Effector memory CD8-positive, alpha-beta T cell (primary cell): ENCODE results near the gene PPFIA3.
"Not testable (repeated sequence)": the region's sequence is repeated elsewhere in the genome, so short reads cannot be mapped to it uniquely, and the experiment has no call there.

ENCODE experiments used
- ATAC-seq: fragments of 150-1000 bp; cut with Tn5 transposase; replicated peaks from 2 replicates; pipeline ENCODE4 v1.10.0; 2021; ENCODE audit warnings: mild to moderate bottlenecking, moderate library complexity
- DNase-seq, 3 experiments: peaks; one replicate each; pipeline ENCODE4 v3.0.0; 2021
- H3K27ac Mint-ChIP-seq, 2 donors: one replicate each; pipeline ENCODE4 v1.8.0; 2022; ENCODE audit warnings: mild to moderate bottlenecking in 2 of 2, mixed read lengths in 2 of 2, moderate library complexity in 2 of 2
- H3K27me3 Mint-ChIP-seq, 2 donors: one replicate each; pipeline ENCODE4 v1.8.0; 2022; ENCODE audit warnings: mixed read lengths in 2 of 2
- H3K36me3 Mint-ChIP-seq: one replicate; pipeline ENCODE4 v1.8.0; 2022; ENCODE audit warnings: mild to moderate bottlenecking, moderate library complexity, mixed read lengths; ENCODE audit not compliant: insufficient read depth
- H3K4me1 Mint-ChIP-seq, 2 donors: one replicate each; pipeline ENCODE4 v1.8.0; 2022; ENCODE audit warnings: low read depth in 2 of 2, mixed read lengths in 2 of 2
- H3K4me3 Mint-ChIP-seq, 2 donors: one replicate each; pipeline ENCODE4 v1.8.0; 2022; ENCODE audit warnings: mild to moderate bottlenecking in 2 of 2, mixed read lengths in 2 of 2, moderate library complexity in 2 of 2
- H3K9me3 Mint-ChIP-seq, 2 donors: one replicate each; pipeline ENCODE4 v1.8.0; 2022; ENCODE audit warnings: mixed read lengths in 2 of 2

Gene PPFIA3

DNA sequence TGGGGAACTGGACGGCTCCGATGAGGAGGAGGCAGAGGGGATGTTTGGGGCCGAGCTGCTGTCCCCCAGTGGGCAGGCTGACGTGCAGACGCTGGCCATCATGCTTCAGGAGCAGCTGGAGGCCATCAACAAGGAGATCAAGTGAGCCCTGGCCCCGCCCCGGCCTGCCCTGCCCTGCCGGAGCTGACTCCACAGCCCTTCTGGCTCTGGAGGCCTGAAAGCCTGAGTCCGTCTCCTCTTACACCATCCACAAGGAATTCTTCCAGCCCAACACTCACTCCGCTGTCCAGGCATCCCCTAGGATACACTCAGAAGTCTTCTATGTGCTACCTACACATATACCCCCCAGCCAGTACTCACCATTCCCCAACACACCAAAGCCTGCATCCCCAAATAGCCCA is 17.4 kb downstream of the PPFIA3 start:
- DNase-seq (no peak), ATAC-seq (no peak)
- Mint-ChIP-seq H3K4me3 (no peak overlapping the region), H3K4me1 (peaks cover 5 to 6% of the 10 kb centered on the region in 2 donors), H3K9me3 (no peaks in the 10 kb centered on the region), H3K27ac (no peak overlapping the region), H3K27me3 (peaks cover 0 to 16% of the 10 kb centered on the region in 2 donors), H3K36me3 (peaks cover 6% of the 10 kb centered on the region)

DNA sequence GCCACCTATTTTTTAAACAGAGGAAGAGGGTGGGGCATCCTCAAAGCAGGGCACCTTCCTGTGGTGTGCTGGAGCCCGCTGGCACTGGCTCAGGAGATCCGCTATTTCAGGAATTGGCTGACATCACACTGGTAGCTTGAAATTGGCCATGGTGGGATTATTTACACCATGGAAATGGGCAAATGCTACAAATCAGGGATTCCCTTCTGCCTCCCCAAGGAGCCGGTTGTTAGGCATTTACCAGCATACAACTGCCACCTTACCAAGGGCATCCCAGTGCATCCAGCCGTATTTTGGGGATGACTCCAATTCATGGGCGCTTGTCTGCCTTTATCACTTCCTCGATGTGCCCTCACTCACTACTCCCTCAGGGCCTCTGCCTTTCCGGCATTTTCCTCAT is 21.6 kb downstream of the PPFIA3 start:
- Mint-ChIP-seq H3K4me1 (peaks cover 11 to 15% of the 10 kb centered on the region in 2 donors), H3K9me3 (no peaks in the 10 kb centered on the region), H3K4me3 (no peak overlapping the region), H3K27ac (no peak overlapping the region), H3K36me3 (peaks cover 2% of the 10 kb centered on the region), H3K27me3 (peaks cover 24 to 27% of the 10 kb centered on the region in 2 donors)
- ATAC-seq (no peak), DNase-seq (no peak)

DNA sequence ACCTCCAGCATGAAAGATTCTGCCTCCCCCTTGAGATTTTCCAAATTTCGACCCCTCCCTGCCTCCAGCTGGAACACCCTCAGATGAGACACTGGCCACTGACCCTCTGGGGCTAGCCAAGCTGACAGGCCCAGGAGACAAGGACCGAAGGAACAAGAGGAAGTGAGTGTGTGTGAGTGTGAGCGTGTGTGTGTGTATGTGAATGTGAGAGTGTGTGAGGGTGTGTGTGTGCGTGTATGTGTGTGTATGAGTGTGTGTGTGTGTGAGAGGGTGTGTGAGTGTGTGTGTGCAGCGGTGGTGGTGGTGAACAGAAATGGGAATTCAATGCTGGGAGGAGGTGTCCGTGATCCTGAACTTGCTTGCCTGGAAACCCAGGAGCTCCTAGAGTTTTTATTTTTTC is 22.0 kb downstream of the PPFIA3 start:
- Mint-ChIP-seq H3K27me3 (peaks cover 28 to 31% of the 10 kb centered on the region in 2 donors), H3K27ac (no peak overlapping the region), H3K4me3 (no peak overlapping the region), H3K4me1 (peaks cover 15 to 18% of the 10 kb centered on the region in 2 donors), H3K36me3 (no peaks in the 10 kb centered on the region), H3K9me3 (no peaks in the 10 kb centered on the region)
- no peak for DNase-seq
- ATAC-seq, result no peak

DNA sequence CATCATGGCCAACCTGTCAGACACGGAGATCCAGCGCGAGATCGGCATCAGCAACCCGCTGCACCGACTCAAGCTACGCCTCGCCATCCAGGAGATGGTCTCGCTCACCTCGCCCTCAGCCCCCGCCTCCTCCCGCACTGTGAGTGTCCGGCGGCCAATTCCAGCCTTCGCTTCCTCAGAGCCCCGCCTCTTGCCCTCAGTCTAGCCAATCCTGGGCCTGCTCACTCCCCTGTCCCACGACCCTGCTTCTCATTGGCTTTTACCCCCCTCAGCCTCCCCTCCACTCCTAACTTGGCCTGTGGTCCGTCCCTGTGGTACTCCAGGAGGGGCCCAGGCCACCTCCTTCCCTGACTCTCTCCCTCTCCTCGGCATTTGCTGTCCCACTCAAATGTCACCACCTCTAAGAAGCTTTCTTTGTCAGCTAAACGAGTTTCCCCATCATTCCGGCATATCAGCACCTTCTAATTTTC is 23.6 kb downstream of the PPFIA3 start:
- Mint-ChIP-seq H3K4me1 (peaks cover 15 to 18% of the 10 kb centered on the region in 2 donors), H3K27me3 (peaks cover 43 to 47% of the 10 kb centered on the region in 2 donors), H3K27ac (no peak overlapping the region), H3K9me3 (no peaks in the 10 kb centered on the region), H3K4me3 (peak overlapping the region; percentile 57 to 59), H3K36me3 (no peaks in the 10 kb centered on the region)
- ATAC-seq (peak; percentile 61), DNase-seq (no peak)

DNA sequence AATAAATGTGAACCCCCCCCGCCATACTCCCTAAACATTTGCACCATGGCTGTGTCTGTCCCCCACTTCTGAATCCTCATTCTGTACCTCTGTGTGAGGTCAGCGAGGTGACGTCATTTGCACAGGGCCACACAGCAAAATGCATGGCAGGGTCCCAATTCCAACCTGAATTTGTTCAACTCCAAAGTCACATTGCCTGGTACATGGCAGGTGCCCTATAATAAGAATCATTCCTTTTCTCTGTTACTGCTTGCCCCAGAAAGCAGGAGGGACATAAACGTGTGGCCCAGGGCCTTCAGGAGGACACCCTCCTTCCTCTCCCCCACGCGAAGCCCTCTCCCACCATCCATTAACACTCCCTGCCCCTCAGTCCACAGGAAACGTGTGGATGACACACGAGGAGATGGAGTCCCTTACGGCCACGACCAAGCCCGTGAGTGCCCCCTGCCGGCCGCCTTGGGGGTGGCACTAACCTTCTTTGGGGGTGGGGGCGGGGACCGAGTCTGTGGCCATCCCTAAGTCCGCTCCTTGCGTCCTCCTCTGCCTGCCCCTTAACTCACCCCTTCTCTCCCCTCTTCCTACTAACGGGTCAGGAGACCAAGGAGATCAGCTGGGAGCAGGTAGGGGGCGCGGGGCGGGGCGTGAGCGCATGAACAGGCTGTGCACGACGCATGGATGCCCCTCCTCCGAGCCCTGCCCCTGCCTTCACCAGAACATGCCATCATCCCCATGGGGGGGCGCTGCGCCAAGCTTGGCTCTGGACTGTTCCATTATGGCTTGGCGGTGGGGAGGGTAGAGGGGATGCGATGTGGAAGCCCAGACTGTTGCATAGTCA is 26.4 kb downstream of the PPFIA3 start:
- Mint-ChIP-seq H3K4me3 (no peak overlapping the region), H3K27ac (no peak overlapping the region), H3K9me3 (no peaks in the 10 kb centered on the region), H3K36me3 (peaks cover 10% of the 10 kb centered on the region), H3K27me3 (peaks cover 67 to 76% of the 10 kb centered on the region in 2 donors), H3K4me1 (peaks cover 33 to 35% of the 10 kb centered on the region in 2 donors)
- peak; percentile 61 for ATAC-seq
- peak; percentile 72 to 75 (median 73) for DNase-seq

DNA sequence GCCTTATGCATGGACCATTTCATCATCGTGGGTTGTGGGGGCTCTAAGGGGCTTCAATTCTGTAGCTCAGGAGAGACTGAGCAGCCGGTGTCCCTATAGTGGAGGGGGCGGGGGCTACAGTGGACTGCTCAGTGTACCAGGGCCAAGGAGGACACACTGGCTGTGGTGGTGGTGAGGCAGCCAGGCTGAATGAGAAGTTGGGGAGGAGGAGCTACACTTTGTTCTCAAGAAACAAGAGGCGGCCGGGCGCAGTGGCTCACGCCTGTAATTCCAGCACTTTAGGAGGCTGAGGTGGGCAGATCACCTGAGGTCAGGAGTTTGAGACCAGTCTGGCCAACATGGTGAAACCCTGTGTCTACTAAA is 27.0 kb downstream of the PPFIA3 start:
- not testable (repeated sequence) for H3K36me3 Mint-ChIP-seq, ATAC-seq, H3K27ac Mint-ChIP-seq, H3K9me3 Mint-ChIP-seq, DNase-seq, H3K4me3 Mint-ChIP-seq
- H3K27me3 Mint-ChIP-seq, result peaks cover 70 to 82% of the 10 kb centered on the region in 2 donors
- H3K4me1 Mint-ChIP-seq, result peaks cover 33 to 37% of the 10 kb centered on the region in 2 donors

DNA sequence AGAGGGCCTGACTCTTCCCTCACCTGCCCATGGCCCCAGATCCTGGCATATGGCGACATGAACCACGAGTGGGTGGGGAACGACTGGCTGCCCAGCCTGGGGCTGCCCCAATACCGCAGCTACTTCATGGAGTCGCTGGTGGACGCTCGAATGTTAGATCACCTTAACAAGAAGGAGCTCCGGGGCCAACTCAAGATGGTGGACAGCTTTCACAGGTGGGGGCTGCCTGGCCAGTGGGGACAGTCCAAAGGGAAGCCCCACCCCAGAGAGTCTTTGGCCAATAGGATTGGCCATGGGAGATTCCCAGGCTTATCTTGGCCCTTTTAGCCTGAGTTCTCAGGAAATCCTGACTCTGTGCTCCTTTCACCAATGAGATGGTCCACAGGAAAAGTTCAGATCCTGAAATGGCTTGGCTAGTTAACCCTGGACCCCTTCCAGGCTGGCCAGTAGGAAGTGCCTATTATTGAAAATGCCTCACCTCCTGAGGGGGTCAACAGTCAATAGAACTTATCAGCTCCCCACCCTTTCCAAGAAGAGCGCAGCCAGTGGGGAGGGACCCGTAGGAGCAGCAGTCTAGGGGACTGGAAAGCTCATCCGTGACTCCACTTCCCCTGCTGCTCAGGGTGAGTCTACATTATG is 28.8 kb downstream of the PPFIA3 start:
- H3K4me3 Mint-ChIP-seq, result peak overlapping the region; percentile 69 to 84
- H3K27ac Mint-ChIP-seq, result peak overlapping the region in 1 of 2 donors; percentile 26
- H3K9me3 Mint-ChIP-seq, result no peaks in the 10 kb centered on the region
- peaks cover 31 to 34% of the 10 kb centered on the region in 2 donors for H3K4me1 Mint-ChIP-seq
- H3K27me3 Mint-ChIP-seq, result peaks cover 70 to 85% of the 10 kb centered on the region in 2 donors
- H3K36me3 Mint-ChIP-seq, result peaks cover 10% of the 10 kb centered on the region
- no peak for DNase-seq
- no peak for ATAC-seq

DNA sequence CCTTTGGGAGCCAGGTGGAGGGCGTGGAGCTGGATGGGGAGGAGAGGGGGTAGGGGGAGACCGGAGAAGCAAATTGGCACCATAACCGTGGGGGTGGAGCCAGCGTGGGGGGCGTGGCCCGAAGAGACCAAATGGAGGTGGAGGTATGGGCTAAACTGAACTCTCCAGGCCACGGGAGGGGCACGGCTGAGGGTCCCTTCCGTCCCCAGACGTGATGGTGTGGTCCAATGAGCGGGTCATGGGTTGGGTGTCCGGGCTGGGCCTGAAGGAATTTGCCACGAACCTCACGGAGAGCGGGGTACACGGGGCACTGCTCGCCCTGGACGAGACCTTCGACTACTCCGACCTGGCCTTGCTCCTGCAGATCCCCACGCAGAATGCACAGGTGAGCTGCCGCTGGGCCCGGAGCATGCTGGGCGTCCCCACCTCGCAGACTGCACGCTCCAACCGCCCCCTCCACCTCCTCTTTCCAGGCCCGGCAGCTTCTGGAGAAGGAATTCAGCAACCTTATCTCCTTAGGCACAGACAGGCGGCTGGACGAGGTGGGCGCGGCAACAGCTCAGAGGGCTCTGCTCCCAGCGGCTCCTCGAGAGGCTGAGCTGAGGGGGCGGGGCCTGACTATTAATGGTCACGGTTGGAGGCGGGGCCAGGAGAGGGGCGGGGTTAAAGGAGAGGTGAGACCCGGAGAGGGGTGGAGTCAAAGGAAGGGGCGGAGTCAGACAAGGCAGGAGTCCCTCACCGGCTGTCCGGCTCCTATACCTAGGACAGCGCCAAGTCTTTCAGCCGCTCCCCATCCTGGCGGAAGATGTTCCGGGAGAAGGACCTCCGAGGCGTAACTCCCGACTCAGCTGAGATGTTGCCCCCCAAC is 29.7 kb downstream of the PPFIA3 start:
- peak; percentile 59 for ATAC-seq
- peaks cover 75 to 90% of the 10 kb centered on the region in 2 donors for H3K27me3 Mint-ChIP-seq

DNA sequence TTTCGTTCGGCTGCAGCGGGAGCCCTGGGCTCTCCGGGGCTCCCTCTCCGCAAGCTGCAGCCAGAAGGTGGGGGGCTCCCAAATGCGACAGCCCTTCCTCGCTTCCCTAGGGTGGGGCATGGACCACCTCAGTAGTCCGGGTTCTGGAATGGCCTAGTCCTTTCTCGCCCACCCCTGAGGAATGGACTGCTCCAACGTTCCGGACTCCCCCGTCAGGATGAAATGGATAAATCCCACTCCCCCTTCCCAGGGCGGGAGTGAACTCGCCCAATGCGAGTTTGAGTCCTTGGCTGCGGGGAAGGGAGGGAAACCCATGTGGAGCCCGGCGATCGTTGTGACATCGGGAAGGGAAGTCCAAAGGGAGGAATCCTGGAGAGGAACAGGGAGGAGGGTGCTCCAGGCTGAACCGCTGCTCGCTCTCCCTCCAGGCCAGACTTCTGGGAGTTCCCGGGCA is 30.3 kb downstream of the PPFIA3 start:
- Mint-ChIP-seq H3K4me1 (peaks cover 31 to 32% of the 10 kb centered on the region in 2 donors), H3K36me3 (peaks cover 10% of the 10 kb centered on the region), H3K9me3 (no peaks in the 10 kb centered on the region), H3K4me3 (peak overlapping the region; percentile 81 to 84), H3K27ac (no peak overlapping the region), H3K27me3 (peaks cover 81 to 96% of the 10 kb centered on the region in 2 donors)
- ATAC-seq, result no peak
- DNase-seq, result no peak

More for the DNA sequence above, 29.7 kb downstream of the PPFIA3 start:
- peaks cover 10% of the 10 kb centered on the region for H3K36me3 Mint-ChIP-seq
- peaks cover 31 to 32% of the 10 kb centered on the region in 2 donors for H3K4me1 Mint-ChIP-seq
- peak overlapping the region in 1 of 2 donors; percentile 26 for H3K27ac Mint-ChIP-seq
- peak; percentile 72 to 78 (median 73) for DNase-seq
- H3K9me3 Mint-ChIP-seq, result no peaks in the 10 kb centered on the region
- peak overlapping the region; percentile 81 to 84 for H3K4me3 Mint-ChIP-seq

DNA sequence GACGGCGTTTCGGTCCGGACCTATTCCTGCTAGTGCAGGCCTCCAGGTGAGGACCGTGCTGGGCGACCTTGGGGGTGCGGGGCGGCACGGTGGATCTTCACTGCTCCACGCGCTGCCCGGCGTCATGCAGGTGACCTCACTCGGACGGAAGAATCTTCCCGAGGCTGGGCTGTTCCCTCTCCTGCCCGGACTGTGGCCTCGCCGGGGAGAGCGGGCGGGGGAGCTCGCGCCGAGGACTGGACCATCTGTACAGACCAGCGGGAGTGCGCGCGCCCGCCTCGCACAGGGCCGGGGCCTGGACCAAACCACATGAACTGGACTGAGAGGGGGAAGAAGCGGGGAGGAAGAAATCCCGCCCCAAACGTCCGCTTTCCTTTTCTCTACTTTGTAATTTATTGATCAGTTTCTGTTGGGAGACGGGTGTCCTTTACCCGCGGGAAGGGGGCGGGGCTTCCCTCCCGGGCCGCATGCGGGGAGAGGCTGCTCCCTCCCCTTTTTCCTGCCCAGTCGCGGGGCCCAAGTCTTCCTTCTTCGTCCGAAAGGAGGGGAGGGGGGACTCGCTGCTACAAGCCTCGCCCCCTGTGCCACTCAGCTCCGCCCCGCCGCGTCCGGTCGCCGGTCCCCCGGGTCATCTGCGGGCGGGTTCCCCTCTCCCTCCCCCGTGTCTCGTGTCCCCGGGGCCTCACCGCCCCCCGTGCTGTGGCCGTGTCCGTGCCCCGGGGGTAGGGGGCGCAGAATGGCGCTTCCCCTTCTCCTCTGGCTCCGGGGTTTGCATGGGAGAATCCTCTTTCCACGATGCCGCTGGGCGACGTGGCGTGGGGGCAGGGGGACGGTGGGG is 31.0 kb downstream of the PPFIA3 start:
- Mint-ChIP-seq H3K36me3 (peaks cover 10% of the 10 kb centered on the region), H3K9me3 (no peaks in the 10 kb centered on the region), H3K27ac (no peak overlapping the region), H3K4me3 (peak overlapping the region; percentile 81 to 84), H3K4me1 (peaks cover 31 to 32% of the 10 kb centered on the region in 2 donors), H3K27me3 (peaks cover 82 to 100% of the 10 kb centered on the region in 2 donors)
- DNase-seq (no peak), ATAC-seq (no peak)

DNA sequence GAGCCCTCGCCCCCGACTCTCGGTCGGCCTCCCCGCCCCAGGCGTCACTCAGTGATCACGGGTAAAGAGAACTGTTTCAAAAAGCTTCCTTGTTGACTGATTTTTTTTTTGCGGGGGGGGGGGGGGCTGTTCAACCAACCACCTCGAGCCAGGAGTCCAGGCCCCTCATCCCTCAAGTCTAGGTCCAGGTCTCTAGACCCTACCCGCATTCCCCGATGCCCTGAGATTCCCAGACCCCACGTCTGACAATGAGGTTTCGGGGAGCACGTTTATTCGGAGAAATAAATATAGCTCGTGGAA is 31.6 kb downstream of the PPFIA3 start:
- Mint-ChIP-seq H3K27ac (no peak overlapping the region), H3K4me3 (peak overlapping the region; percentile 81 to 84), H3K4me1 (peaks cover 26% of the 10 kb centered on the region in 2 donors), H3K27me3 (peaks cover 80 to 100% of the 10 kb centered on the region in 2 donors), H3K9me3 (no peaks in the 10 kb centered on the region), H3K36me3 (peaks cover 10% of the 10 kb centered on the region)
- ATAC-seq, result no peak
- DNase-seq, result no peak

DNA sequence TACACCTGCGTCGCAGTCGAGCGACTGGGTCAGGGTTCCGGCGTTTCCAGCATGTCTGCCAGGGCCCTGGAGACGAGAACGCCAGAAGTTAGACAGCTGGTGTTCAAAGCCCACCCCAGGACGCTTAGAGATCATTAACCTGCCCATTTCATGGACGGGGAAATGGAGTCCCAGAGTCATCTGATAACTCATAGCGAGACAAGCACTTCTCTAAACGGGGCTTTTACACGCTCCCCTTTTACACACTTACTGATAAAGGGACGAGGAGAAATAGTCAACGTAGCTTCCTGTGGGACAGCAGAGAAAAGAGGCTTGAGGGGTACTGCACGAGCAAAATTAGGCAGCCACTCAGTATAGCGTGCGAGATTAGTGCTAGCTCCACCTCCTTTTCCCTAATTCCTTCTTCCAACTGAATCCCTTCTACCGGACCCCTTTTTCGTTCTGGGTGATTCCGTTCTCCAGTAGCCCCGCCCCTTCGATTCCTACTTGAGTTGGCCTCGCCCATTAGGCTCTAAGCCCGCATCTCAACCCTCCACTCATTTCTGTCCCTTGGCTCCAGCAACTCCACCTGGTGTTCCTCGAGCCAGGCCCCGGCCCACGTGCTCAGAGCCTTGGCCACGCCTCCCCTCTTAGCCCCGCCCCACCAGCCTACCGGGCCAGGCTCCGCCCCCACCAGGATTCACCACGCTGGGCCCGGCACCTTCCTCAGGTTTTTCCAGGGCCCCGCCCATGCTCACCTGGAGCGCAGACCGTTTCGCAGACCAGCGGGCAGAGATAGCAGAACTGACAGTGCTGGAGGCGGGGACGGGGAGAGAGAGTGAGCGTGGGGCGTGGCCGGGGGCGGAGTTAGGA is 32.1 kb downstream of the PPFIA3 start:
- ATAC-seq (peak; percentile 28), DNase-seq (peak in 2 of 3 experiments; percentile 33 to 40)
- peak overlapping the region; percentile 81 to 84 for H3K4me3 Mint-ChIP-seq
- H3K27me3 Mint-ChIP-seq, result peaks cover 79 to 100% of the 10 kb centered on the region in 2 donors
- no peaks in the 10 kb centered on the region for H3K9me3 Mint-ChIP-seq
- H3K27ac Mint-ChIP-seq, result no peak overlapping the region
- H3K36me3 Mint-ChIP-seq, result peaks cover 10% of the 10 kb centered on the region
- peaks cover 21 to 22% of the 10 kb centered on the region in 2 donors for H3K4me1 Mint-ChIP-seq
